Fibroblast of skin of left quadriceps (primary cell): ENCODE results near the gene CAB39.
"Not testable (repeated sequence)": the region's sequence is repeated elsewhere in the genome, so short reads cannot be mapped to it uniquely, and the experiment has no call there.

ENCODE experiments used
- DNase-seq, 2 experiments: peaks; one replicate each; pipeline ENCODE4 v3.0.0-alpha.2; 2013; ENCODE audit warnings: low read depth in 2 of 2

CAB39 gene

DNA sequence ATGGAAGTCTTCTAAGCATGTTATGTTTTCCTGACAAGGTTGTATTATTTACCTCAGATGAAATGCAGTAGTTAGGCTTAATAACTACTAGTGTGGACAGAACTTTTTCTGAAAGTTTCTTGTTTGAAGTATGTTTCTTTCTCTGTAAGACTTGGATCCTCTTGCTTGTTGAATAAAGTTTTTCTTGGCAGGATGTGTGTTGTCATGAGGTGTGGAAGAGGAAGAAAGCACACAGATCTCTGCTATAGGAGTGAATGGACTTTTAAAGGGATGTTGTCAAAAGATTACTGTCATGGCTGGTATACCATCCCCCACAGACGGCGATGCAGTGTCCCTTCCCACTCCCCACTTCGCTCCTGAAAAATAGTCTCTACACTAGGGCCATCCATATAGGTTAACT lies 2.6 kb downstream of the CAB39 start:
- no peak for DNase-seq

DNA sequence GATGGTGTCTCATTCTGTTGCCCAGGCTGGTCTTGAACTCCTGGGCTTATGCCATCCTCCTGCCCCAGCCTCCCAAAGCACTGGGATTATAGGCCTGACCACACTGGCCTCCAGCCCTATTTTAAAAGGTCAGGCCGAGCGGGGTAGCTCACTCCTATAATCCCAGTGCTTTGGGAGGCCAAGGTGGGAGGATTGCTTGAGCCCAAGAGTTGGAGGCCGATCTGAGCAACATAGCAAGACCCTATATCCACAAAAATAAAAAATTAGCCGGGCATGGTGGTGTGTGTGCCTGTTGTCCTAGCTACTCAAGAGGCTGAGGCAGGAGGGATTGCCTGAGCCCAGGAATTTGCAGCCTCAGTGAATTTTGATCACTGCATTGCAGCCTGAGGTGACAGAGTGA lies 3.9 kb downstream of the CAB39 start:
- DNase-seq, result no peak

DNA sequence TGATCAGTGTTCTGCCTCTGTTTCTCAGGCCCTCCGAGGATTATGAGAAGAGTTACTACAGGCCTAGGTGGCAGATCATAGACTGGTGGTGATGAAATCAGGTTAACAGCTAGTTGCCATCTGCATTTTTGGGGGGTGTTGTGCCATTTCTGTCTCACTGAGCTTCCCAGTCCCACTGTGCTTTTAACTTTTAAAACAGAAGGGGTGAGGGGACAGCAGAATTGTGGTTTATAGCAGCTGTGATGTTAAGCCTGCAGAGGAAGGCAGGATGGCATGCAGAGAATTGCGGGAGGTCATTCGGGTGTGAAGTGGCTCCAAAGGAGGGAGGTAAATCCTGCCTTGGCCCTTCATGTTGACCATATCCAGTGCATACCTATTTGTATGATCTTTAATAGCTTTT lies 5.0 kb downstream of the CAB39 start:
- DNase-seq, result no peak

DNA sequence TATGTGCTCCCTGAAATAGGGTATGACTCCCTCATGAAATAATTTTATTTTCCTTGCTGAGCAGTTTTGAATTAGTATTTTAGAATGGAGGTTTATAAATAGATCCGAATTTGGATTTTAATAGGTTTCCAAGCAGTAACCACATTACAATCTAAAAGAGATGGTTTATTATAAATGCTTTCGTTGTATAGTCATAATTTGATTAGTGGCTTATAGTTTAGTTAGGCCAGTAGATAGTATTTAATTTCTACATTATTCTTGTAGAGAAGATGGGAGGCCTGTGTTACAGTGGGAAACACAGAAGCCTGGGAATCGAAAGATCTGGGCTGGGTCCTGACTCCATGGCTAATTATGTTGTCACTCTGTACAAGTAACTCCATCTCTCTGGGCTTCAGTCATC lies 6.7 kb downstream of the CAB39 start:
- DNase-seq, result no peak

DNA sequence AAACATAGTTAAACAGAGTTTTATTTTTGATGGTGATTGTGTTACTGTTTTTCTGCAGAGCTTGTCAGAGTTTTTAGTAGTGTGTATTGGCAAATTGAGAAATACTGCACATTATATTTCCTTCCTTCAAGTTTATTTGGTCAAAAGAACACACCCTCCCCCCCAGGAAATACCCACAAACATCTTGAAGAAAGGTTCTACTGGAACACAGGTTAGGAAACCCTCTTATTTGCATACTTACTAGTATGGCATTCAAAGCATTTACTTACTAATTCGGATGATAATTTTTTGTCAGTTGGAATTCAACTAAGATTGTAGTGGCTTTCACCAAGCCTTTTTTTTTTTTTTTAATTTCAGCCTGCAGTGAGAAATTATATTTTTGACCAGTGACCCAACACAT lies 9.1 kb downstream of the CAB39 start:
- DNase-seq, result no peak

DNA sequence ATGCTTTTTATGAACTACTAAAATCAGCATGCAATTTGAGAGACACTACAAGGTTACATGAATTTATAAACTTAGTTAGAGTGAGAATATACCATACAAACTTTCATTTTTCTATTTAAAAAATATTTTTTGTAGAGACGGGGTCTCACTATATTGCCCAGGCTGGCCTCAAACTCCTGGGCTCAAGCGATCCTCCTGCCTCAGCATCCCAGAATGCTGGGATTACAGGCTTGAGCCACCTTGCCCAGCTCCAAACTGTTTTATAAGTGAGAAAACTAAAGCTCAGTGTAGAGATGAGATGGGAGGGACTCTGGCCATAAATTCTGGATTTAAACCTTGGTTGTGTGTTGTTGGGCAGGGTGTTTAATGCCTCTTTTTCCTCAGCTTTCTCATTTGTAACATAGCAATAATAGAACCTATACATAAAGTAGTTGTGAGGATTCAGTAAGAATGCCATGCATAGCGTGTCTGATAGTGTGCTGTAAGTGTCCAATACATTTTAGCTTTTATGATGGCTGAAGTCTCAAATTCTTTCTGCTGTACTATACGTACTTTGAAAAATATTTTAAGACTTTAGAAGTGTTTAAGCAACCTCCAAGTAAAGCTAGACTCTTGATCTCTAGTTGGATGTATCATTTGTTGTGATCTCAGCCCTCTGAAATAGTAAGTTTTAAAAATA lies 9.7 kb downstream of the CAB39 start:
- no peak for DNase-seq

DNA sequence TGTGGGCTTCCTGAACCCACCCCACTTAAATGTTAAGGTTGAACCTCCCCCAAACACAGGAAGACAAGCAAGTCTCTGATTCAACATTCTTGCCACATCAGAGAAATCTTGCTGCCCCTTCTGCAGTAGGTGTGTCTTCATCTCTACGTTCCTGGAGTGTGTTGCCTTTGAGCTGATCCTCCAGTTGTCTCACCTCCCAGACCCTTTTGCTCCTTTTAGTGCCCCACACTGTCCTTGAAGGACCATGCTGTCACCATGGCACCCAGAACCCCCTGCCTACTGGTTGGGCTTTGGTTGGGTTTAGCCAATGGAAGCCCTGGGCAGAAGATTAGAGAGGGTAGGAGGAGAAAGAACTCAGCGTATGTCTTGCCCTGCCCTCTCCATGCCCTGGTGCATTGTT lies 10.7 kb downstream of the CAB39 start:
- DNase-seq, result no peak

DNA sequence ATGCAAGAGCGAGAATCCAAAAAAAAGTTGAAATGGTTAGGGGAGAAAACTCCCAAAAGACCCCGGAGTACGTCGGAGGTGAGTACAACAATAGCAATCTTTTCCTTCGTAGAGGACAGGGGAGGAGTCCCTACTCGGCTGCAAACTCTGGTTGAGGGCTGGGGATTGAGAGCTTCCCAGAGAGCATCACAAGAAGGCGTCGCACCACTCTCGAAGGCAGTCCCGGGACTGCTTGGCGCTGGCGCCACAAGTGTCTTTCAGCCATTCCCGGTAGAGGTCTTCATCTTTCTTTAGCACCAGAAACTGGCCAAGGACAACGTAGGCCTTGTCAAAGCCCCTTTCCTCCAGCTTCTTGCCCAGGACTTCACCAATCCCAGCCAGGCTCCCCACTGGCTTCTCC lies 12.3 kb downstream of the CAB39 start:
- not testable (repeated sequence) for DNase-seq

DNA sequence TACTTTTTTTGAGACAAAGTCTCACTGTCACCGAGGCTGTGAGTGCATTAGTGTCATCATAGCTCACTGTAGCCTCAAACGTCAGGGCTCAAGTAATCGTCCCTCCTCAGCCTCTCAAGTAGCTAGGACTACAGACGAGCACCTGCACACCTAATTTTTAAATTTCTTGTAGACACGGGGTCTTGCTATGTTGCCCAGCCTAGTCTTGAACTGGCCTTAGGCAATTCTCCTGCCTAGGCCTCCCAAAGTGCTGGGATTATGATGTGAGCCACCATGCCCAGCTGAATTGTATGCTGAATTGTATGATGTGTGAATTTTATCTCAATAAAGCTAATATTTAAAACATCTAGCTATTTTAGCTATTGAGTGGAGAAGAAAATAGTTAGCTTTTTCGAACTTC lies 18.9 kb downstream of the CAB39 start:
- no peak for DNase-seq

DNA sequence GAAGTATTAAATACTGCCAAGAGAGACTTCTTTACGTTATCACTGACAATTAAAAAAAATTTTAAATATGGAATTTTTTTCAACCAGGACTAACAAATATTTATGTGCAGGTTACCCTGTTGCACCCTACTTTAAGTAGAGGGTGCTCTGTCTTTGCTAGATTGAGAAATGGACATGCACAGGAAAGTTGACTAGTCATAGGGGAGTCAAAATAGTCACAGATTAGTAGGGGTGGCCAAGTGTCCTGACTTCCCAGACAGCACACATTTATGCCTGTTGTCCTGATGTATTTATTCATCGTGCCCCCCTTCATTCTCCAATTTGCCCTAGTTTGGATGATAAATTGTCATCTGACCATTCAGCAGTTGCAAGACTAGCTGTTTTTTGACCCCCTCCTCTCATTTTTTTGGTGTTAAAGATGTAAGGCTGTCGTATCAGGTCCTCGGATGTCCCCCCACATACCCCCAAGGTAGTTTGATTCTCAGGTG lies 20.3 kb downstream of the CAB39 start:
- DNase-seq, result no peak

DNA sequence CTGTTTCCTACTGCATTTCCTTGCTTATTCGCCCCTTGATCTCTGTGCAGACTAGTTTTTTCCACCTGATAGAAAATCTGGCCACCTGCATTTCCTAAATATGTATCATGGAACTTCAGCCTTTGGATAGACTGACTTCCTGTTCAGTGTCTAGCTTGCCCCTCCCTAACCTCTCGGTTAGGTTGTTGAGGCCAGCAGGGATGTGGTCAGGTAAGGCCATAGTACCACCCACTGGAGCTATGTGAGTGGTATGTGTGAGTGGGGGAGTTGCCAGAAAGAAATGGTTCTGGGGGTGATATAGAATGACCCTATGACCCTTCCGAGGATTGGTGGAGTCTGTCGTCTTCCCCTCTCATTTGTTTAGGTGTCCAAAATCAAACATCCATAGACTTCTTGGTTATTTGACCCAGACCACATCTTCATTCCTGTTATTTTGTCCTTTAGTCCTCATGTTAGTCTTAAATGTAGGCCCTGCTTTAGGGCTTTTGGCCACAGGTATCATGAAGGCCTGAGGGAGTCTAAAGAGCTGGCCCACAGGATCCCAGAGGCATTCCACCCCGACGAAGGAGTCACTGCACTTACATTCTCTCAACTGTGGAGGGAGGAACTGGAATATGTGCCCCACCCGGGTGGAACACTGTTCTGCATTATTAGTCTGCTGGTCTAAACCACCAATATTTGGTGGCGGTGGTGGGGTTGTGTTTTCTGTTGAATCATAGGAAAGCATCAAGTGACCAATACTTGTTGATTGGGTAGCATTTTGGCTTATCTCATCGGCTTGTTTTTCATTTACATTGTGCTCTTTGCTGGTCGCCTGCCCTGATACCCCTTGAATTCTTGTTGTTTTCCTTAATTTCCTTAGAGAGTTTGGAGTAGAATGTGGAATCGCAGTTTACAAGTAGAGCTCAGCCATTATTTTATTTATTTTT lies 21.9 kb downstream of the CAB39 start:
- DNase-seq, result no peak

DNA sequence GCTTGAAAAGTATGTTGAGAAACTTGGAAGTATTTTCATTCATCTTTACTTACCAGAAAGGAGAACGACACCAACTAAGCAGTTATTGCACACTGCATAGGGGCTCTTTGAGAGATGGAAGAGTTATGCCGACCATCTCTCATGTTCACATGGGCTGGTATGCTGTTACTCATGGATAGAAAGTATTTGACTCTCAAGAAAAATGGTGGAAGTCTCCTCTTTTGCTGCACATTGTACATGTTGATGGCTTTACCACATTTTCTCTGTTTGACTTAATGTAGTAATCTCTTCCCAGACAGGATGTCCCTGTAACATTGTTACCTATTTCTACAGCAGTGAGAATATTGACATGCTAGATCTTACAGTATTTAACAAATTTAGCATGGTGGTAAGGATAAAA lies 23.2 kb downstream of the CAB39 start:
- no peak for DNase-seq

DNA sequence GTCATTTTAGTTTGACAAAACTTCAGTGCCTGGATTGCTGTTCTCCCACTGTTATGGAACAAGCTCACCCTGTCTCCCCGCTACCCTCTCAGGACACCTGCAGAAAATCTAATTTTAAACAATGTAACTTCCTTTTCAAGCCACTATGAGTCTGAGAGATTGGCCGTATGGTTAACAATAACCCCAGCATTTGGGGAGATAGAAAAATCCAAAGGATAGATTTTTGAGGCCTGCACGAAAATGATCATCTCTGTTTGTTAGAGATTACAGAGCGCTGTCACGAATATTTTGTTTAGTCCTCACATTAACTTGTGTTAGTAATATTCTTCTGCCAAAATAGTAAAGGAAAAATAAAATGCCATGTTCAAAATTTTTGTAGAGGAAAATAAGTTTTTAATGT lies 24.7 kb downstream of the CAB39 start:
- DNase-seq, result no peak

DNA sequence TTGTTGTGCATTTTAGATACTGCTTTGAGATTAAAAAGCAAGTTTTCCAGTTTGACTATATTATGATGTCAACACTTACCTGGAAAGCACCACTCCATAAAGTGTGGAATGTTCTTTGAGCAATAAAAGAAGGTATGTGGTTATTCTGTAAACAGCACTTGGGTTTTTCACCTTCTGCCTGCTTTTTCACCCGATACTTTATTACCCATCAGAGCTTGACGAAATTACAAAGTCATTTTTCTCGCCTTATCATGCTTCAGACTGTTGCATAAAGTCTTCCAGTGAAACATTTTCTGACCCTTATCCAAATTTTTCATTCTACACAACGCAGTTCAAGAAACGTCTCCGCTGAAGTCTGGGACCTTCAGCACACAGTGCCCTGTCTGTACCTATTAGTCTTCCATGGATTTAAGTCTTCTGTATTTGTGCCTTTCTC lies 25.2 kb downstream of the CAB39 start:
- no peak for DNase-seq

DNA sequence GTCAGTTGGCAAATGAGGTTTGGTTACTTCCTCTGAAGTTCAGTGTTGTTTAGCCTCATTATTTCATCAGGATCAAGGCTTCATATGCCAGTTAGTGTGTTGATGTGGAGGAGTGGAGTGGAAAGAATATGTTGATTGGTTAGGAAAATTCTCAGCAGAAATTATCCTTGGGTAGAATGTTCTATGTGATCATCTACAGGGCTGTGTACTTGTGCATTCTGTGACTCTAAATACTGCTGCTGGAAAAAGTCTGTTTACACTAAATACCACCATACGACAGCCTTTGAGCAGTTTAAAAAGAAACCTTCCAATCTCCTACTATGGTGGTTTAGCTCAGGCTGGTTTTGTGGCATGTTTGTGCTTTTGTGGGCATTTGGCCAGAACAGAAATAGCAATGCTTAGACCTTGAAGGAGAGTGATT lies 25.8 kb downstream of the CAB39 start:
- no peak for DNase-seq

DNA sequence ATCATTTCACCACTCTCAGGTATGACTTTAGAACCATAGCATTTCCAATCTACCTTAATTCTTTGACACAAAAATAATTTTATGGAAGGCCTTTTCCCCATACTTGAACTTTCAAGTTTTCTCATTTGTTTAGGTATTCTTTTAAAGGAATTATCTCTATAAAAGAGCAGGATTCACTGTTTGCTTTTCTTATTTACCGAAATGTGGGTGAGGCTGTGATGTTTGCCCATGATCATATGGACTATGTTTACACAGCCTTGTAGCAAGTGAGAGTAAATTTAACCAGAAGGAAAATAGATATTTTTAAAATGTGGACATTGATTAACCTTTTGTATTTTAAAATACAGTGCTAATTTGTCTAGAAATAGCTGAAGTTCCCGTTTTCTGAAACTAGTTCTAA lies 26.3 kb downstream of the CAB39 start:
- no peak for DNase-seq

DNA sequence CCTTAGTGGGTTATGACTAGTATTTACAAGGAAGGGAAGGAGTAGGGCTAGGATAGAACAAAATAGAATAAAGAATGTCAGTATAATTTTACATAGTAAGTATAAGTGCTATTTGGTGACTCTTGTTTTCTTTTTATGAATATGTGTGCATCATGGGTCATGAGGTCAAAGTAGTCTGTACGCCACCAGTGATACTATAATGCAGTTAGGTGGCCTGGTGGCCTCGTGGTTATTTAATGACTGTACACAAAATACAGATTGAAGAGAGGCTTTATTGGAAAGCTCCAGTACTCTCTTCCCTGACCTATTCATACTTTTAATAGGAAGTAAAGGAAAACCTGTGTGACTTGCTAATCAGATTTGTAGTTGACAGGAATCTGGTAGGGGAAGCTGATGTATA lies 27.3 kb downstream of the CAB39 start:
- DNase-seq, result no peak

DNA sequence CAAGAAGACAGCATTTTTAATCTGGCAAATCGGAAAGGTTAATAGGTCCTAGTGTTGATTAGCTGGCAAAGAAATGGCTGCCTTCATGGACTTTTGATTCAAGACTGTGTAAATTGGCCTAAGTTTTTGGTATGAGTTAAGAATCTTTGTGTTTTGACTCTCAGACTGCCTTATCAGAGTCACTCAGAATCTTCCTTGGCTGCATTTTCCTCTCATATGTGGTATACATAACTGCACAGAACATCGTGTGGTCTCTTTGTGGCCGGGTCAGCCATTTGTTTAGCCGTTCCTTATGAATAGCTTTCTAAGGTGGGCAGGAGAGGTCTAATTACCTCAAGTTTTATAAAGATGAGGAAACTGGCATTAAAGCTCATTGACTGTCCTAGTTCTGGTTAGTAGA lies 30.1 kb downstream of the CAB39 start:
- DNase-seq, result no peak

DNA sequence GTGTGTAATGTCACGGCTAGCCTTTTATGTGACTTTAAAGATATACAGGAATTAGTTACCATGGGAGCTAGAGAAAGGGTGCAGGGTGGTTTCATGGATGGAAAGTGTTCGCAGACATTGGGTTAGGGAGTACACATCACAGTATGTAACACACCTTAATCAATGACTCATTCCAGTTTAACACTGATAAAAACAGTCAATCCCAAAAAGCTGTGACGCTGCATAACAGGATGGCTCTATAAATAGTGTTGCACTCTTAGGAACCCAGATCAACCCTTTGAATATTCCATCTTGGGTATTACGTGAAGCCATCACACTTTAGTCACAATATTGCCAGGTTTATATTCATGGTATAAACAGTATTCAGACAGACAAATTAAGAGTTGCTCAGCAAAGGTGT lies 33.6 kb downstream of the CAB39 start:
- no peak for DNase-seq

DNA sequence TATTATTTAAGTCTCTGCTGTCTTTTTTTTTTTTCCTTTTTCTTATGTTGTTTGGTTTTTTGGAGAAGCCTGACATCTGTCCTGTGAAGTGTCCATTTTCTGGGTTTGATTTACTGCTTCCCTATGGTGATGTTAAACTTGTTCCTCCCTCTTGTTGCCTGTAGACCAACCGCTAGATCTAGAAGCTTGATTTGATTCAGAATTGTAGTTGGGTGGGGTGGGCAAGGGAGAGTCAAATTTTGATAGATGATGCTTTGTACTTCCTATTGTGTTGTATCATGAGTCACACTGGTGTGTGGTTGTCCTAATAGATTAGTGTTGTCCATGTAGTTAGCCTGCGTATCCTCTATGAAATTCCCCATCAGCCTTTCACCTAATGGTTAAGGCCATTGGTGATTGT lies 35.4 kb downstream of the CAB39 start:
- DNase-seq, result no peak

DNA sequence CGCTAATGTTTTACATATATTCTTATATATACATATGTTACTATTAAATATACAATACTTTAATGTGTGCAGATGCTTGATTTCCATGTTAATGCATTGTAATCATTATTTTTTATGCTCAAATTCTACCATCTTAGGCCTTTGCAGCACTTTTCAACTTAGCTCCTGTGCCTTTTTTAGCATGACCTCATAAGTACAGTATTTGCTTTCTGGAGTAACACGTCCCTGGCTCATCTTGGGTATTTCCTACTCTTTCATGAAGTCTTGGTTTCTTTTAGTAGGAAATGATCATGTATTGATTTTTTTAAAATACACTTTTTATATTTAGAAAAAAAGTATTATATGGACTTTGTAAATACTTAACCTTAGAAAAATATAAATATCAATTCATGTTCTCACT lies 36.5 kb downstream of the CAB39 start:
- DNase-seq, result no peak

DNA sequence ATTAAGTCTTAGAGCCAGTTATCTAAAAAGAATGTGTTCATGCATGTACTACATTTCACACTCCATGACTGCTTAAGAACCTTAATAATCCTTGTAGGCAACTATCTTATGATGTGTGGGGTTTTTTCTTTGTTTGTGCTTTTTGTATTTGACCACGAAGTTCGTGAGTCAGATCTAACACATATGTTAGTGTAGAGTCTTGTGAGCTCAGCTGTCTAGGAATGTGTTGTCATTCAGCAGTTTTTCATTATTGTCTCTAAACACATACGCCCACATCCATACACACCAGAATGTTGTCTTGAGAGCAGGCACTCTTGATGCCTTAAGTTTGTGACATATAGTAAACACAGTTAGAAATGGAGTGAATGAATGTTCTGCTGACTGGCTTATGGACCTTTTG lies 38.4 kb downstream of the CAB39 start:
- peak; percentile 77 to 80 for DNase-seq

DNA sequence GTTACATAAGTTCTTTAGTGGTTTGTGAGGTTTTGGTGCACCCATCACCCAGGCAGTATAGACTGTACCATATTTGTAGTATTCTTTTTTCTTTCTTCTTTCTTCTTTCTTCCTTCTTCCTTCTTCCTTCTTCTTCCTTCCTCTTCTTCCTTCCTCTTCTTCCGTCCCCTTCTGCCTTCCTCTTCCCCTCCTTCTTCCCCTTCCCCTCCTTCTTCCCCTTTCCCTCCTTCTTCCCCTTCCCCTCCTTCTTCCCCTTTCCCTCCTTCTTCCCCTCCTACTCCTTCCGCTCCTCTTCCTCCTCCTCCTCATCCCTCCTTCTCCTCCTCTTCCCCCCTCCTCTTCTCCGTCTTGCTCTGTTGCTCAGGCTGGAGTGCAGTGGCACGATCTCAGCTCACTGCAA lies 41.6 kb downstream of the CAB39 start:
- no peak for DNase-seq
